Astrocyte (in vitro differentiated cells and primary cell): ENCODE results near the gene FREY1. TPM values are rescaled to one million over a fixed set of nuclear protein-coding genes. Genes with fewer than 3 reads are reported as not detected.

Source experiments
- DNase-seq: peaks from one replicate; pipeline ENCODE4 v3.0.0-alpha.2; 2010; ENCODE audit warnings: low read depth
- FAIRE-seq: peaks from 2 replicates; lab custom pipeline; 2011; peaks lifted over from hg19 to GRCh38; lab: Jason Lieb, UNC
- H2AFZ ChIP-seq: 2 replicates; pipeline ENCODE4 v1.6.0; 2012; ENCODE audit warnings: low read depth, low read length, inconsistent platforms
- H3K27ac ChIP-seq: 2 replicates; pipeline ENCODE4 v1.5.1; 2011; ENCODE audit warnings: low read depth, low read length, inconsistent platforms
- H3K27me3 ChIP-seq: 2 replicates; pipeline ENCODE4 v1.6.0; 2011; ENCODE audit warnings: low read length, inconsistent platforms; ENCODE audit not compliant: insufficient read depth
- H3K36me3 ChIP-seq: 2 replicates; pipeline ENCODE4 v1.5.1; 2011; ENCODE audit warnings: low read length, inconsistent platforms; ENCODE audit not compliant: insufficient read depth
- H3K4me1 ChIP-seq: 2 replicates; pipeline ENCODE4 v1.5.1; 2011; ENCODE audit warnings: low read length, inconsistent platforms; ENCODE audit not compliant: insufficient read depth
- H3K4me2 ChIP-seq: 2 replicates; pipeline ENCODE4 v1.6.0; 2012; ENCODE audit warnings: low read length, inconsistent platforms
- H3K4me3 ChIP-seq: 2 replicates; pipeline ENCODE4 v1.5.1; 2011; ENCODE audit warnings: low read depth, mild to moderate bottlenecking, low read length, inconsistent platforms; ENCODE audit not compliant: insufficient read depth
- H3K79me2 ChIP-seq: 2 replicates; pipeline ENCODE4 v1.6.0; 2012; ENCODE audit warnings: mild to moderate bottlenecking, low read length, inconsistent platforms; ENCODE audit not compliant: insufficient read depth
- H3K9ac ChIP-seq: 2 replicates; pipeline ENCODE4 v1.6.0; 2012; ENCODE audit warnings: mild to moderate bottlenecking, low read length, inconsistent platforms
- H3K9me3 ChIP-seq: 2 replicates; pipeline ENCODE4 v1.5.1; 2012; ENCODE audit warnings: low read depth, mild to moderate bottlenecking, low read length, inconsistent platforms; ENCODE audit not compliant: insufficient read depth
- H4K20me1 ChIP-seq: 2 replicates; pipeline ENCODE4 v1.6.0; 2012; ENCODE audit warnings: low read length, inconsistent platforms; ENCODE audit not compliant: insufficient read depth
- H3K27ac Mint-ChIP-seq: one replicate; pipeline ENCODE4 v1.8.0; 2021; ENCODE audit warnings: mild to moderate bottlenecking, mixed read lengths; ENCODE audit not compliant: unreplicated experiment
- H3K27me3 Mint-ChIP-seq: one replicate; pipeline ENCODE4 v1.8.0; 2021; ENCODE audit warnings: low read depth, mixed read lengths; ENCODE audit not compliant: unreplicated experiment
- H3K36me3 Mint-ChIP-seq: one replicate; pipeline ENCODE4 v1.8.0; 2021; ENCODE audit warnings: low read depth, mixed read lengths; ENCODE audit not compliant: unreplicated experiment
- H3K4me1 Mint-ChIP-seq: one replicate; pipeline ENCODE4 v1.8.0; 2021; ENCODE audit warnings: low read depth, mixed read lengths; ENCODE audit not compliant: unreplicated experiment
- H3K4me3 Mint-ChIP-seq: one replicate; pipeline ENCODE4 v1.8.0; 2021; ENCODE audit warnings: mild to moderate bottlenecking, moderate library complexity, mixed read lengths; ENCODE audit not compliant: unreplicated experiment
- H3K9me3 Mint-ChIP-seq: one replicate; pipeline ENCODE4 v1.8.0; 2021; ENCODE audit warnings: mild to moderate bottlenecking, mixed read lengths; ENCODE audit not compliant: unreplicated experiment
- EZH2 ChIP-seq: IDR thresholded peaks from 2 replicates; pipeline ENCODE4 v1.6.1; 2012; ENCODE audit warnings: mild to moderate bottlenecking, low read length, inconsistent platforms; ENCODE audit not compliant: insufficient read depth
- total RNA-seq: library from RNA; stranded (reverse); gene quantifications from 2 replicates; pipeline ENCODE4 v1.2.1, GENCODE V29; 2021
- TF ChIP-seq, protein P1 (sequence below): IDR thresholded peaks from 2 replicates; pipeline ENCODE4 v1.5.1; 2011; ENCODE audit warnings: low read depth, mild to moderate bottlenecking, inconsistent platforms, low read length, moderate library complexity; ENCODE audit not compliant: insufficient read depth

The FREY1 gene
- total RNA-seq, 1 donor from 2014 or later: 0.79 TPM

DNA sequence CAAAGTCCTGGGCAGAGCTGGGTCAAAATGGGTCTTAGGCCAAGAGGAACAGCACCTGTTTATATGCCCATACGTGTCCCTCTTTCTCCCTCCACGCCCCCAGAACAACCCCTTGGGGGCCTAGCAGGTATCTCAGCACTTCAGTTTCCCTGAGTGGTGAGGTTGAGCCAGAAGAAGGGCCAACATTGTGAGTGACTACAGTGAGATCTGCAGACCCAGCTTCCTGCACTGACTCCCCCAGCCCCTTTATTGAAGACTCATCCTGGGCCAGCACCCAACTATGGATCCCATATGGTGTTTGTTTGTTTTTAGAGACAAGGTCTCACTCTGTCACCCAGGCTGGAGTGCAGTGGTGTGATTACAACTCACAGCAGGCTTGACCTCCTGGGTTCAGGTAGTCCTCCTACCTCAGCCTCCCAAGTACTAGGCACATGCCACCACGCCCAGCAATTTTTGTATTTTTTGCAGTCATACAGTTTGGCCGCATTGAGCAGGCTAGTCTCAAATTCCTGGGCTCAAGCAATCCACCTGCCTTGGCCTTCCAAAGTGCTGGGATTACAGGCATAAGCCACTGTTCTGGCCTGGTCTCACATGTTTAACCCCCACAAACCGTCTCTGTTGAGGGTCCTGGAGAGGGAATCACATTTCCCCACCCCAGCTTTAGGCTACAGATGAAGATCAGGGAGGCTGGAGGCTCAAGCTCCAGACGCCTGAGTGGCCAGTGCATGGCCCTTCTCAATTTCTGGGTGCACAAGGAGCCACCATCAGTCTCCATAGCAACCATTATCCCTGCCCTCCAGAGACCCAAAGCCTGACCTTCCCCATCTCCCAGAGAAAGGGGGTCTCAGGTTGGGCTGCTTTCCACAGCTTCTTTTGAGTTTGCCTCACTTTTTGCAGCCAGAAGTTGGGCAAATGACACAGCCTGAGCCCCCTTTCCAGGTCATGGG, 13.7 kb upstream of the FREY1 start:
- Histone ChIP-seq H3K4me2 (no peak overlapping the region), H4K20me1 (peaks cover 7% of the 10 kb centered on the region), H3K4me1 (peaks cover 6% of the 10 kb centered on the region), H3K27ac (no peak overlapping the region), H3K79me2 (peaks cover 18% of the 10 kb centered on the region), H2AFZ (no peak overlapping the region), H3K27me3 (peaks cover 30% of the 10 kb centered on the region), H3K9me3 (no peaks in the 10 kb centered on the region), H3K9ac (no peak overlapping the region), H3K36me3 (peaks cover under 1% of the 10 kb centered on the region), H3K4me3 (no peak overlapping the region)
- Mint-ChIP-seq H3K27ac (no peak overlapping the region), H3K36me3 (peaks cover 2% of the 10 kb centered on the region), H3K9me3 (peaks cover 3% of the 10 kb centered on the region), H3K4me1 (peaks cover 10% of the 10 kb centered on the region), H3K27me3 (peaks cover 31% of the 10 kb centered on the region), H3K4me3 (no peak overlapping the region)
- TF ChIP-seq, protein P1, sequence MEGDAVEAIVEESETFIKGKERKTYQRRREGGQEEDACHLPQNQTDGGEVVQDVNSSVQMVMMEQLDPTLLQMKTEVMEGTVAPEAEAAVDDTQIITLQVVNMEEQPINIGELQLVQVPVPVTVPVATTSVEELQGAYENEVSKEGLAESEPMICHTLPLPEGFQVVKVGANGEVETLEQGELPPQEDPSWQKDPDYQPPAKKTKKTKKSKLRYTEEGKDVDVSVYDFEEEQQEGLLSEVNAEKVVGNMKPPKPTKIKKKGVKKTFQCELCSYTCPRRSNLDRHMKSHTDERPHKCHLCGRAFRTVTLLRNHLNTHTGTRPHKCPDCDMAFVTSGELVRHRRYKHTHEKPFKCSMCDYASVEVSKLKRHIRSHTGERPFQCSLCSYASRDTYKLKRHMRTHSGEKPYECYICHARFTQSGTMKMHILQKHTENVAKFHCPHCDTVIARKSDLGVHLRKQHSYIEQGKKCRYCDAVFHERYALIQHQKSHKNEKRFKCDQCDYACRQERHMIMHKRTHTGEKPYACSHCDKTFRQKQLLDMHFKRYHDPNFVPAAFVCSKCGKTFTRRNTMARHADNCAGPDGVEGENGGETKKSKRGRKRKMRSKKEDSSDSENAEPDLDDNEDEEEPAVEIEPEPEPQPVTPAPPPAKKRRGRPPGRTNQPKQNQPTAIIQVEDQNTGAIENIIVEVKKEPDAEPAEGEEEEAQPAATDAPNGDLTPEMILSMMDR: no peak
- no peak for TF ChIP-seq EZH2
- DNase-seq (no peak), FAIRE-seq (no peak)

DNA sequence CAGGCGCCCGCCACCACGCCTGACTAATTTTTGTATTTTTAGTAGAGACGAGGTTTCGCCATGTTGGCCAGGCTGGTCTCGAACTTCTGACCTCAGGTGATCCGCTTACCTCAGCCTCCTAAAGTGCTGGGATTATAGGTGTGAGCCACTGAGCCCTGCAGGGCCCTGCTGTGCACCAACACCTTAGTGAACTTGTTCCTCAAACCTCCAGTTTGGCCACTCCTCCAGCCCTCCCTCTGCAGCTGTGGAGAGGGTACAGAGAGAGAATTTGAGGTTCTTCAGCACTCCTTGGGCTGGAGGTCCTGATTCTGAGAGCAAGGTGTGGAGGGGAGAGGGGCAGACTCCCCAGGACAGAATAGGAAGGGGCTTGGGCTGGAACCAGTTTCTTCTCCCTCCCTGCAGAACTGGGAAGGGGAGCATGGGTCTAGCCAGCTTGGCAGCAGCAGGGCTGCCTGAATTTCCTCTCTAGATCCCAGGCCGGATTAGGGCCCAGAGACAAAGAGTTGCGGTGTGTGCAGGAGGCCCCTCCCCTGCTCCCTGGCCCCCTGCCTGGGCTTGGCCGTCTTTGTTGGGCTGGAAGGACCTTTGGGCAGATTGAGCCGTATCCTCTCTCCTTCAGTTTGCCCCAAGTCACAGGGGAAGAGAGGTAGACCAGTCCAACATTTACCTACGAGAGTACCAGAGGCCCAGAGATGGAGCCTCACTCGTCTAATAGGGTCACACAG, 12.9 kb upstream of the FREY1 start:
- Mint-ChIP-seq H3K27me3 (peaks cover 29% of the 10 kb centered on the region), H3K4me3 (no peak overlapping the region), H3K27ac (no peak overlapping the region), H3K4me1 (peaks cover 11% of the 10 kb centered on the region), H3K36me3 (peaks cover 2% of the 10 kb centered on the region), H3K9me3 (peaks cover 3% of the 10 kb centered on the region)
- peaks cover 24% of the 10 kb centered on the region for H3K79me2 ChIP-seq
- TF ChIP-seq EZH2: no peak
- TF ChIP-seq, protein P1: no peak
- no peaks in the 10 kb centered on the region for H3K9me3 ChIP-seq
- peaks cover 6% of the 10 kb centered on the region for H3K36me3 ChIP-seq
- H3K9ac ChIP-seq: no peak overlapping the region
- H2AFZ ChIP-seq: no peak overlapping the region
- DNase-seq (no peak), FAIRE-seq (no peak)
- no peak overlapping the region for H3K4me3 ChIP-seq
- H3K27ac ChIP-seq: no peak overlapping the region
- peaks cover 30% of the 10 kb centered on the region for H3K27me3 ChIP-seq
- no peak overlapping the region for H3K4me2 ChIP-seq
- H4K20me1 ChIP-seq: peaks cover 9% of the 10 kb centered on the region
- H3K4me1 ChIP-seq: peaks cover 6% of the 10 kb centered on the region
